NK-92 (cell line): ENCODE data around the gene KRT4.
"Not testable (repeated sequence)": the region's sequence is repeated elsewhere in the genome, so short reads cannot be mapped to it uniquely, and the experiment has no call there.

ENCODE experiments used
- DNase-seq: peaks from one replicate; lab custom pipeline; 2025; ENCODE audit not compliant: unreplicated experiment; lab: John Stamatoyannopoulos, UW

The KRT4 gene

GRCh38 chr12:52776435-52776834 is 37.5 kb downstream of the KRT4 start:
- no peak for DNase-seq

GRCh38 chr12:52774629-52775250 is 39.2 kb downstream of the KRT4 start:
- DNase-seq, result no peak

GRCh38 chr12:52772772-52773171 is 41.1 kb downstream of the KRT4 start:
- no peak for DNase-seq

- no peak for DNase-seq
Measured at GRCh38 chr12:52772188-52772587, 41.7 kb downstream of the KRT4 start.

GRCh38 chr12:52771505-52771904 is 42.4 kb downstream of the KRT4 start:
- no peak for DNase-seq

- DNase-seq, result no peak
Measured at GRCh38 chr12:52771088-52771487, 42.8 kb downstream of the KRT4 start.

GRCh38 chr12:52769946-52770345 is 44.0 kb downstream of the KRT4 start:
- DNase-seq, result no peak

GRCh38 chr12:52769354-52769753 is 44.6 kb downstream of the KRT4 start:
- DNase-seq, result no peak

GRCh38 chr12:52768479-52769200 is 45.3 kb downstream of the KRT4 start:
- DNase-seq, result no peak

- DNase-seq, result no peak
Measured at GRCh38 chr12:52767427-52767826, 46.5 kb downstream of the KRT4 start.

GRCh38 chr12:52767020-52767379 is 46.9 kb downstream of the KRT4 start:
- DNase-seq, result no peak

- no peak for DNase-seq
Measured at GRCh38 chr12:52766351-52767019, 47.4 kb downstream of the KRT4 start.

GRCh38 chr12:52765702-52766101 is 48.2 kb downstream of the KRT4 start:
- DNase-seq, result no peak

GRCh38 chr12:52763991-52764390 is 49.9 kb downstream of the KRT4 start:
- no peak for DNase-seq

GRCh38 chr12:52763036-52763659 is 50.8 kb downstream of the KRT4 start:
- no peak for DNase-seq

- DNase-seq, result no peak
Measured at GRCh38 chr12:52761802-52762201, 52.1 kb downstream of the KRT4 start.

GRCh38 chr12:52761218-52761617 is 52.7 kb downstream of the KRT4 start:
- not testable (repeated sequence) for DNase-seq

- no peak for DNase-seq
Measured at GRCh38 chr12:52760623-52761022, 53.3 kb downstream of the KRT4 start.

GRCh38 chr12:52759695-52760094 is 54.2 kb downstream of the KRT4 start:
- DNase-seq, result no peak

GRCh38 chr12:52759218-52759617 is 54.7 kb downstream of the KRT4 start:
- DNase-seq, result no peak

- DNase-seq, result no peak
Measured at GRCh38 chr12:52757449-52758176, 56.3 kb downstream of the KRT4 start.
